ENCODE results near the gene AGMO. TPM values are rescaled to one million over a fixed set of nuclear protein-coding genes. Genes with fewer than 3 reads are reported as not detected.

AGMO gene
- total and polyA plus RNA-seq, 2 experiments from 2014 or later: 0.42 to 0.55 TPM

DNA sequence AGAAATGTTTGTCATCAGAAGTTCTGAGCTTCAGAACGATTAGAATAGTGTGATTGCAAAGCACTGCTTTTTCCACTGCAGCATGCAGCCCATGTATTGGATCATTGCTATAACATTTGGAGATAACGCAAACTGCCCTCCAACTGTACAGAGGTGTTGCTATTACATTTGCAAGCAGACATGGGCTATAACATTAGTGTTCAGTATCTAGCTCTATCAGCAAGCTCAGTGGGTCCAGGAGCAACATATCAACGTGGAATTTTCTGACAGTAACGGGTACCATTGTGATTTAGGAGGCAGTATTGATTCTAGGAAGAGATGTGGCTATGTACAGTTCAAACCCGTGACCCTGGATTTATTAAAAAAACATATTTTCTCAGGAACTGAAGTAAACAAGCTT, 75.8 kb downstream of the AGMO start:
- no peak for DNase-seq (ENCODE audit: low spot score)
- no peak overlapping the region for H3K27ac Mint-ChIP-seq
- H3K79me2 ChIP-seq (replicated peaks; ENCODE audit: insufficient read depth): no peaks in the 10 kb centered on the region
- no peak overlapping the region for H3K4me3 Mint-ChIP-seq
- H3K4me1 Mint-ChIP-seq: no peaks in the 10 kb centered on the region
- no peaks in the 10 kb centered on the region for H3K36me3 ChIP-seq (ENCODE audit: insufficient read depth)
- ATAC-seq: no peak
- H4K20me1 ChIP-seq (replicated peaks; ENCODE audit: insufficient read depth): no peaks in the 10 kb centered on the region
- H3K4me3 ChIP-seq: no peak overlapping the region
- H3K9me2 ChIP-seq (ENCODE audit: insufficient read depth): no peaks in the 10 kb centered on the region
- no peak overlapping the region for H2AFZ ChIP-seq
- H3K27ac ChIP-seq (ENCODE audit: low read depth): no peak overlapping the region
- H3K36me3 Mint-ChIP-seq (ENCODE audit: low read depth): no peaks in the 10 kb centered on the region
- no peaks in the 10 kb centered on the region for H3K27me3 ChIP-seq (ENCODE audit: insufficient read depth)
- no peaks in the 10 kb centered on the region for H3K27me3 Mint-ChIP-seq (ENCODE audit: insufficient read depth, low read depth, poor library complexity)
- no peaks in the 10 kb centered on the region for H3K4me1 ChIP-seq (ENCODE audit: insufficient read depth)
- no peaks in the 10 kb centered on the region for H3K9me3 Mint-ChIP-seq
- no peaks in the 10 kb centered on the region for H3F3A ChIP-seq (replicated peaks; ENCODE audit: low read depth)
- H3K4me2 ChIP-seq: no peak overlapping the region
- TF ChIP-seq EZH2 (IDR thresholded peaks at IDR 0.05; ENCODE audit: low read depth, unreplicated experiment) (no peak), ZNF462 (CRISPR knock-in tag; IDR thresholded peaks at IDR 0.05) (no peak)

- no peak overlapping the region for H3K27ac ChIP-seq (ENCODE audit: low read depth)
- no peaks in the 10 kb centered on the region for H3F3A ChIP-seq (replicated peaks; ENCODE audit: low read depth)
- no peak overlapping the region for H3K4me2 ChIP-seq
- no peaks in the 10 kb centered on the region for H3K79me2 ChIP-seq (replicated peaks; ENCODE audit: insufficient read depth)
- H2AFZ ChIP-seq: no peak overlapping the region
- Mint-ChIP-seq H3K27ac (no peak overlapping the region), H3K4me3 (no peak overlapping the region), H3K4me1 (no peaks in the 10 kb centered on the region), H3K36me3 (ENCODE audit: low read depth) (no peaks in the 10 kb centered on the region), H3K9me3 (no peaks in the 10 kb centered on the region), H3K27me3 (ENCODE audit: insufficient read depth, low read depth, poor library complexity) (no peaks in the 10 kb centered on the region)
- no peaks in the 10 kb centered on the region for H4K20me1 ChIP-seq (replicated peaks; ENCODE audit: insufficient read depth)
- DNase-seq (ENCODE audit: low spot score) (no peak), ATAC-seq (no peak)
- H3K27me3 ChIP-seq (ENCODE audit: insufficient read depth): no peaks in the 10 kb centered on the region
- no peaks in the 10 kb centered on the region for H3K36me3 ChIP-seq (ENCODE audit: insufficient read depth)
- H3K4me3 ChIP-seq: no peak overlapping the region
- H3K9me2 ChIP-seq (ENCODE audit: insufficient read depth): no peaks in the 10 kb centered on the region
- H3K4me1 ChIP-seq (ENCODE audit: insufficient read depth): no peaks in the 10 kb centered on the region
- TF ChIP-seq NANOG (IDR thresholded peaks at IDR 0.05; ENCODE audit: borderline replicate concordance) (no peak), JUNB (IDR thresholded peaks at IDR 0.05; ENCODE audit: unreplicated experiment) (no peak), CREB1 (CRISPR knock-in tag; IDR thresholded peaks at IDR 0.05; ENCODE audit: low read depth) (no peak), POLR2AphosphoS5 (IDR thresholded peaks at IDR 0.05; ENCODE audit: low read depth) (no peak), EZH2phosphoT487 (IDR thresholded peaks at IDR 0.05; ENCODE audit: unreplicated experiment) (no peak), ZNF462 (CRISPR knock-in tag; IDR thresholded peaks at IDR 0.05) (no peak), ZNF331 (CRISPR knock-in tag; IDR thresholded peaks at IDR 0.05; ENCODE audit: low read depth) (no peak)
These were observed 76.4 kb downstream of the AGMO start for GRCh38 chr7:15485431-15485830.
